Non-pigmented ciliary epithelial cell (primary cell): ENCODE measurements around the gene NENF.
A peak's percentile ranks its signal among the peaks of the same experiment; 100 is the strongest.

Experiments
- DNase-seq: peaks from one replicate; pipeline ENCODE4 v3.0.0-alpha.2; 2010; ENCODE audit warnings: low read depth

NENF gene

GRCh38 chr1:212482006-212482636 lies 49.4 kb downstream of the NENF start:
- DNase-seq, result no peak

DNA sequence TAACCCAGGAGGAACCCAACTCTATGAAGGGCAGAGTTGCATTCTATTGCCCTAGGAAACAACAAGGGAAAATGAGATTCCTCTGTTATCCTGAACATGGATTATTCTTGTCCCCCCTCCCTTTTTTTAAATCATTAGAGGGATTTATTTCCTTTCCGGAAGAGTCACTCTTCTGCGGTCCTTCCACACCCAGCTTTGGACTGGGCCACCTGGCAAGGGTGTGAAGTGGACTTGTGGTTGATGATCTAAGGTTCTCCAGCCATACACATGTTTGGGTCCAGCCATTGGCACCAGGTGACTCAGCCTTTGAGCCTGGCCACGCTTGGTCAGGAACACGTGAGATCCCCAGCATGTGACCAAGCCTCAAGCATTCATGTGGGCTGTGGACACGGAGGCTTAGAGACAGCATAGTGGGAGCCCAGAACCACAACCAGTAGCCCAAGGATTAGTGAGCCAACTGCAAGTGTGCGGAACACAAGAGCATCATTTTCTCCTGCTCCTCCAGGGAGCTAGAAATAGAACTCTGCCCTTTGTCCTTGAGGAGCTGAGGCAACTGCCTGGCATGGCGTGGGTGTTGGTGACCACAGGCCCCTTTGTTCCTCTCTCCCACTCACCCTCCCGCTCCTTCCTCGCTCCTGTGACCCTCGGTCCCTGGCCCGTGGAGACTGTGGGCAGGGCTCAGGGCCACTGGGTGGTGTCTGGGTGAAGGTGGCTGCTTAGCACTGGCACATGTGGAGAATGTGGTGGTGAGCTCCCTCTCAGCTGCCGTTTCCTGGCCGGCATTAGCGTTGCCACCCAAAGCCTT lies 50.1 kb downstream of the NENF start:
- no peak for DNase-seq

- DNase-seq, result peak; percentile 65
Measured at GRCh38 chr1:212484701-212485570, 52.2 kb downstream of the NENF start.

DNA sequence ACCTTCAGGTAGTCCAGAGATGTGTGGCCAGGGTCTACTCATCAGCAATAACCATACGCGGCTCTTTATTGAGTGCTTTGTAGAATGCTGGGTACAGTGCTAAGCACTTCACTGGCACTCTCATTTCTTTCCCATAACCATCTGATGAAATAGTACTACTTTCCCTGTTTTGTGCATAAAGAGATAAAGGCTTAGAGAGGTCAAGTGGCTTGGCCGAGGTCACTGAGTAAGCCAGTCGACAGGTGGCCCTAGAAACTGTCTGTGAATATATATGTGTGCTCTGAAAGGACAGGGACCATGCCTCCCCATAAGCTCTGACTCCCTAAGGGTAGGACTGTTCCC lies 52.8 kb downstream of the NENF start:
- DNase-seq, result no peak

DNA sequence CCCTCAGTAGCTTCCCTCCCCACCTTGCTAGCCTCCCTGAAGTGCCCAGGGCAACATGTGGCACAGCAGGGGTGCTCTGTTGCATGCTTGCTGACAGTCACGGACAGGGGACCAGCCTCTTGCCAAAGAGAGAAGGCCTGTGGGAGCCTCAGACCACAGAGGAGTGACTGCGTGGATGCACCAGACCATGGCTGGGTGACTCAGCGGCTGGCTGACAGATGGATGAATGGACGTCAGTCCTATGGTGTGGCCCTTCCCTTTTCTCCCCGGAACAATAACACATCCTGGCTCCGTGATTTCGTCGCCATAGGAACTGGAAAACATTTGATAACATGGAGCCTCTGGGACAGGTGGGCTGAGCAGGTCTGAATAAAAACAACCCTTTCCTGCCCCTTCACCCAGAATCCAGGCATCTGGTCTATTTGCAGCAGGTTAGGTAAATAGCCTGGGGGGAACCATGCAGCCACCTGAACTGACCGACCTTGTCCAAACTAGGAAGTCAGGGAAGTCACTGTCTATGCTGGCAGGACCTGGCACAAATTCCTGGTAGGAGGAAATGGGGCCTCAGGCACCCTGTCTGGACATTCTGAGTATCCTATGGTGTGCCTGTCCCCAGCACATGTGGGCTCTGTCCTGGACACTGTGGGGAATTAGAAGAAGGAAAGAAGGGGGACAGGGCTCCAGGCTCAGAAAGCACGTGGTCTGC lies 53.3 kb downstream of the NENF start:
- peak; percentile 91 for DNase-seq

DNA sequence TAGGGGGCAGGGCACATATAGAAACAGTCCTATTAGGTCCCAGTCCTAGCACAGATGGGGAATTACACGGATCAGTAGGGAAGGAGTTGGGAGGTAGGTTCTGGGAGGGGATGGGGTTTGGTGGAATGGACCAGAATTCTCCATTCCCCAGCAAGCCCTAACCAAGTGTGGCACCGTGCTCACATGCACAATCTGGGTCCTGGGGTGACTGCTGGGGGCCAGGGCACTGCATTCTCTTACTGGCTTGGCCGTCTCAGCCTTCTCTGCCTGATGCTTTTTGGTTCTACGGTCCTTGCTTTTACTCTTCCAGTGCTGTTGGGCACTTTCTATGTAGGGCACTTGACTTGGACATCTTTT lies 53.9 kb downstream of the NENF start:
- DNase-seq, result no peak

GRCh38 chr1:212487286-212487685 lies 54.6 kb downstream of the NENF start:
- no peak for DNase-seq

DNA sequence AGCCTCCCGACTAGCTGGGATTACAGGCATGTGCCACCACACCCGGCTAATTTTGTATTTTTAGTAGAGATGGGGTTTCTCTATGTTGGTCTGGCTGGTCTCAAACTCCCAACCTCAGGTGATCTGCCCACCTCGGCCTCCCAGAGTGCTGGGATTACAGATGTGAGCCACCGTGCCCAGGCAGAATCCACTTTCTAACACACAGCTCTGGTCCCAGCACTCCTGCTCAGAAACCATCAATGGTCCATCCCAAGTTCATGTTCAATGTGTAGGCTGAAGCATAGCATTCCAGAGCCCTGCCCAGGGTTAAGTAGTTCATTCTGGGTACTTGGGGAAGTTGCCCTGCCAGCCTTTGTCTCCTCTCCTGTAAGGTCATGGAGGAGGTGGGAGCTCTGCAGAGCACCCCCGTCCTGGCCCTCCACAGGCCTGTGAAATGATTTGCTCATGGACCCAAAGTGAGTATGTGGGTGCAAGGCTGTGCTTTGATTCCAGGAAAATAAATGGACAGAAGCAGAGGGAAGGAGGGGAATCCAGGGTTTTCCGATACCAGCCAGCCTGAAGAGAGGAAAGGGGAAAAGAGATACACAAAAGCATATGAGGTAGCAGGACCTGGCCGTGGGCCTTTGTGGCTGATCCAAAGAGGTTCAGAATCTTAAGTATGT lies 55.2 kb downstream of the NENF start:
- no peak for DNase-seq

DNA sequence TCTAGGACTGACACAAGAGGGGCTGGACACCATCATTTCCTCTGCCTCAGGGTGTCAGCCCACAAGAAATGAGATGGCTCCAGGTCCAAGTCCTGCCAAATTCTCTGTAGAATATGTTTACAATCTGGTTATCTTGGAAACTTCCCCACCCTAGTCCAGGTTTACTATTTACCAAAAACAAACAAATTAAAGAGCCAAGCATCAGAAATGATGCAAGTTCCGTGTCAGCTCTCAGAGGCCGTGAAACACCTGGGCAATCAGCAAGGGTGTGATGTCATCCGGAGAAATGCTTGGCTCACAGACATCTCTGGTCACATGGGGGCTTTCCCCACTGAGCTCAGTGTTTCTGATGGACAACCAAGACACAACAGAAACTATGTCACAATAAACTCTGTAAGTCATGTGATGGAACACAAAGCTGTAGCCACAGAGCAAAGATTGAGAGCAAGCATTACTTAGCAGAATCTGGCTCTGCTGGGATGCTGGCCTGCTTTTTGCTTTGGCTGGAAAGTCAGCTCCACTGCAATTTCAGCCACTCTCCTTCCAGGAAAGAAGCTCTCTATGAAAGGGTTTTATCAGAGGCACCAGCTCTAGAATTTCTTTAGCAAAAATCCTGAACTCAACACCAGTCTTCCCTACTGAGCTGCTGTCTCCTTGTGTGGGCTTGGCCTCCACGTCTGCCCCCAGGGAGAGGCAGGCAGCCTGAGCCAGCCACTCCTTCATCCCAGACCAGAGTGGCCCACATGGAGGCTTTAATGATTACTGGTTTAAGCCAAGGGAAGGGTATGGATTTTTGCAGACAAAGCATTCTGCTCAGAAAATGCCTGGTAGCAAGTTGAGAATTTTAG lies 55.9 kb downstream of the NENF start:
- no peak for DNase-seq

DNA sequence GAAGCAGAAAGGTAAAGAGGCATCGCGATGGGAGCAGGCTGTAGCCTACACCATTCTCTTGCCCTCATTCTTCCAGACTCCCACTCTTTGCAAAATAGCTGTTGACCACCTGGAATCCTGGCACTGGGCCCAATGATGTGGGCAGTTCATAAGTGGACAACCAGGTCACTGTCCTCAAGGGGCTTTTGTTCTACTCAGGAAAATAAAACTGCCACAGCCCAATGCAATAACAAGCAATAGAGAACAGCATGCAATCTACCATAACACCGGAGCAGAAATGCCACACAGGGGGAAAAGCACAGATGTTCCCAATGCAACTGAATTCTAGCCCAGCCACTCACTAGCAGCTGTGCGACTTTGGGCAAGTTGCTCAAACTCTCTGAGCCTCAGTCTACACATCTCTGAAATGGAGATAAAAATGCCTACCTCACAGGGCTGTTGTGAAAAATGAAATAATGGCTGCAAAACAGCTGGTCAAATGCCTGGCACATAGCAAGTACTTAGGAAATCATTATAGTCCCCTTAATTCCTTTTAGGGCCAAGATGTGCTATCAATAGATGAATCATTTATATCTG lies 56.7 kb downstream of the NENF start:
- no peak for DNase-seq

- DNase-seq, result no peak
Measured at GRCh38 chr1:212490276-212490675, 57.6 kb downstream of the NENF start.

- no peak for DNase-seq
Measured at GRCh38 chr1:212491454-212491853, 58.7 kb downstream of the NENF start.
